ENCODE data around the gene RALGPS1. TPM values are rescaled to one million over a fixed set of nuclear protein-coding genes. Genes with fewer than 3 reads are reported as not detected.

RALGPS1 gene
- total and polyA plus RNA-seq, 2 donors (not counting 1 experiment from before 2014, with no cell fraction given), result 19.7 to 39.9 TPM

GRCh38 chr9:127194881-127195713 lies 280.5 kb downstream of the RALGPS1 start:
- no peak overlapping the region for H3K4me3 ChIP-seq (ENCODE audit: control extremely low read depth in 1 of 5, extremely low read depth in 1 of 5, insufficient read depth in 1 of 5, low read depth in 2 of 5, low read length in 4 of 5)
- no peaks in the 10 kb centered on the region for H3K9me3 ChIP-seq (ENCODE audit: control extremely low read depth in 1 of 3, control insufficient read depth in 2 of 3, insufficient read depth in 1 of 3, low read length in 2 of 3)
- POLR2A ChIA-PET, result interaction anchor here (0.7 kb wide), 1 partner anchor 191 kb away, joined by 13 read pairs; no protein-coding TSS in a partner anchor
- H3K79me2 ChIP-seq (ENCODE audit: control insufficient read depth, insufficient read depth, low read length), result no peaks in the 10 kb centered on the region
- no peak overlapping the region for H2AFZ ChIP-seq (ENCODE audit: insufficient read depth, low read depth, low read length, poor library complexity, severe bottlenecking)
- ATAC-seq (ENCODE audit: low read depth) (no peak), DNase-seq (no peak)
- no peaks in the 10 kb centered on the region for H3K27me3 ChIP-seq (replicated peaks in 1 of 4; ENCODE audit: control extremely low read depth in 1 of 4, control insufficient read depth in 3 of 4, insufficient read depth in 4 of 4, low read length in 3 of 4)
- H3K4me2 ChIP-seq (replicated peaks; ENCODE audit: low read depth, low read length, poor library complexity, severe bottlenecking), result no peak overlapping the region
- CTCF ChIA-PET, result interaction anchor here (10.6 kb wide), 1 partner anchor 255 kb away, joined by 217 read pairs; no protein-coding TSS in a partner anchor
- H3K9ac ChIP-seq (ENCODE audit: low read length), result no peak overlapping the region
- H4K20me1 ChIP-seq (ENCODE audit: control insufficient read depth, insufficient read depth, low read length, poor library complexity, severe bottlenecking), result peaks cover 3% of the 10 kb centered on the region
- intact Hi-C loops (cut with micrococcal nuclease), result loop anchor here (5.0 kb wide), 1 partner anchor 43 kb away; no protein-coding TSS in a partner anchor
- TF ChIP-seq EZH2 (IDR thresholded peaks at IDR 0.05; ENCODE audit: borderline replicate concordance, insufficient read depth, low read depth, low read length, poor library complexity, severe bottlenecking), result no peak
- no peak for TF ChIP-seq CTCF (IDR thresholded peaks at IDR 0.05)
- Mint-ChIP-seq H3K27ac (no peak overlapping the region), H3K4me1 (peaks cover 2% of the 10 kb centered on the region), H3K27me3 (no peaks in the 10 kb centered on the region), H3K4me3 (no peak overlapping the region), H3K9me3 (ENCODE audit: insufficient read depth) (no peaks in the 10 kb centered on the region)
- 92% methylated on average over 12 of the region's 12 CpGs for WGBS (ENCODE audit: insufficient coverage)
- H3K4me1 ChIP-seq (ENCODE audit: control insufficient read depth in 2 of 2, insufficient read depth in 2 of 2, low read length in 2 of 2), result peaks cover 0 to 6% of the 10 kb centered on the region in 2 donors
- H3K36me3 ChIP-seq (replicated peaks in 1 of 2; ENCODE audit: control extremely low read depth in 1 of 2, control insufficient read depth in 1 of 2, extremely low read depth in 1 of 2, insufficient read depth in 2 of 2, low read length in 1 of 2), result peaks cover 0 to 9% of the 10 kb centered on the region in 2 experiments
- H3K27ac ChIP-seq (ENCODE audit: low read length in 2 of 2), result no peak overlapping the region

All from B cell (primary cell).